Measurements from ENCODE around the gene BCAR3. TPM values are rescaled to one million over a fixed set of nuclear protein-coding genes. Genes with fewer than 3 reads are reported as not detected.
A peak's percentile ranks its signal among the peaks of the same experiment; 100 is the strongest.
"Not testable (repeated sequence)": the region's sequence is repeated elsewhere in the genome, so short reads cannot be mapped to it uniquely, and the experiment has no call there.

BCAR3 gene
- total and polyA plus RNA-seq, 8 donors = 15.5 to 26.0 (median 18.9) TPM

GRCh38 chr1:93565496-93566206 is 116.0 kb downstream of the BCAR3 start:
- intact Hi-C loops (cut with DNase I) = no loop called here
- Histone ChIP-seq H3K36me3 (peaks cover 0 to 57% of the 10 kb centered on the region in 2 donors), H3K27ac (peak overlapping the region; percentile 40 to 55), H3K4me3 (no peak overlapping the region), H3K4me1 (peaks cover 4 to 12% of the 10 kb centered on the region in 2 donors), H3K9me3 (no peaks in the 10 kb centered on the region), H3K27me3 (no peaks in the 10 kb centered on the region)
- ATAC-seq (peak; percentile 67), DNase-seq (no peak)
- TF ChIP-seq CTCF (IDR thresholded peaks at IDR 0.05) = no peak

GRCh38 chr1:93559695-93560094 is 121.9 kb downstream of the BCAR3 start:
- no peak overlapping the region for H3K4me3 ChIP-seq
- DNase-seq (no peak), ATAC-seq (no peak)
- no peaks in the 10 kb centered on the region for H3K9me3 ChIP-seq
- TF ChIP-seq CTCF (IDR thresholded peaks at IDR 0.05) = no peak
- H3K27me3 ChIP-seq = no peaks in the 10 kb centered on the region
- H3K36me3 ChIP-seq = peaks cover 0 to 28% of the 10 kb centered on the region in 2 donors
- intact Hi-C loops (cut with DNase I) = no loop called here
- H3K4me1 ChIP-seq = peaks cover 0 to 19% of the 10 kb centered on the region in 2 donors
- no peak overlapping the region for H3K27ac ChIP-seq

GRCh38 chr1:93559045-93559444 is 122.6 kb downstream of the BCAR3 start:
- Histone ChIP-seq H3K27me3 (no peaks in the 10 kb centered on the region), H3K9me3 (no peaks in the 10 kb centered on the region), H3K27ac (no peak overlapping the region), H3K4me1 (peaks cover 0 to 25% of the 10 kb centered on the region in 2 donors), H3K36me3 (peaks cover 0 to 28% of the 10 kb centered on the region in 2 donors), H3K4me3 (no peak overlapping the region)
- no peak for DNase-seq
- intact Hi-C loops (cut with DNase I) = no loop called here
- ATAC-seq = no peak
- no peak for TF ChIP-seq CTCF (IDR thresholded peaks at IDR 0.05)

- intact Hi-C loops (cut with DNase I) = no loop called here
- peaks cover 13 to 48% of the 10 kb centered on the region in 2 donors for H3K4me1 ChIP-seq
- peak overlapping the region in 1 of 2 donors; percentile 54 for H3K27ac ChIP-seq
- TF ChIP-seq CTCF (IDR thresholded peaks at IDR 0.05) = no peak
- ATAC-seq = no peak
- no peaks in the 10 kb centered on the region for H3K27me3 ChIP-seq
- no peak for DNase-seq
- peaks cover 0 to 7% of the 10 kb centered on the region in 2 donors for H3K36me3 ChIP-seq
- no peaks in the 10 kb centered on the region for H3K9me3 ChIP-seq
- H3K4me3 ChIP-seq = no peak overlapping the region
These were observed 125.3 kb downstream of the BCAR3 start for GRCh38 chr1:93556291-93556690.

- no peaks in the 10 kb centered on the region for H3K9me3 ChIP-seq
- intact Hi-C loops (cut with DNase I) = no loop called here
- H3K27ac ChIP-seq = peak overlapping the region in 1 of 2 donors; percentile 54
- no peak for DNase-seq
- no peaks in the 10 kb centered on the region for H3K27me3 ChIP-seq
- H3K36me3 ChIP-seq = no peaks in the 10 kb centered on the region
- ATAC-seq = peak; percentile 45
- H3K4me1 ChIP-seq = peaks cover 13 to 48% of the 10 kb centered on the region in 2 donors
- TF ChIP-seq CTCF (IDR thresholded peaks at IDR 0.05) = no peak
- H3K4me3 ChIP-seq = no peak overlapping the region
These were observed 126.5 kb downstream of the BCAR3 start for GRCh38 chr1:93554883-93555872.

GRCh38 chr1:93553886-93554490 is 127.6 kb downstream of the BCAR3 start:
- H3K4me3 ChIP-seq; H3K9me3 ChIP-seq; H3K27me3 ChIP-seq; intact Hi-C loops (cut with DNase I); H3K36me3 ChIP-seq: not testable (repeated sequence)
- Histone ChIP-seq H3K27ac (peak overlapping the region; percentile 40 to 54), H3K4me1 (peaks cover 13 to 47% of the 10 kb centered on the region in 2 donors)
- DNase-seq = peak in 1 of 4 donors; percentile 59
- peak; percentile 73 for ATAC-seq
